Stimulated activated CD4-positive, alpha-beta T cell treated with anti-CD3 and anti-CD28 coated beads, Interleukin-1b, Interleukin-23, amount 100 ng/mL, for 24 hours (primary cell): ENCODE data around the gene CRISP2.

Experiments
- DNase-seq, 4 experiments: peaks; one replicate each; pipeline ENCODE4 v3.0.0-alpha.2; 2020; ENCODE audit warnings: low read depth in 4 of 4, low spot score in 1 of 4

The CRISP2 gene

DNA sequence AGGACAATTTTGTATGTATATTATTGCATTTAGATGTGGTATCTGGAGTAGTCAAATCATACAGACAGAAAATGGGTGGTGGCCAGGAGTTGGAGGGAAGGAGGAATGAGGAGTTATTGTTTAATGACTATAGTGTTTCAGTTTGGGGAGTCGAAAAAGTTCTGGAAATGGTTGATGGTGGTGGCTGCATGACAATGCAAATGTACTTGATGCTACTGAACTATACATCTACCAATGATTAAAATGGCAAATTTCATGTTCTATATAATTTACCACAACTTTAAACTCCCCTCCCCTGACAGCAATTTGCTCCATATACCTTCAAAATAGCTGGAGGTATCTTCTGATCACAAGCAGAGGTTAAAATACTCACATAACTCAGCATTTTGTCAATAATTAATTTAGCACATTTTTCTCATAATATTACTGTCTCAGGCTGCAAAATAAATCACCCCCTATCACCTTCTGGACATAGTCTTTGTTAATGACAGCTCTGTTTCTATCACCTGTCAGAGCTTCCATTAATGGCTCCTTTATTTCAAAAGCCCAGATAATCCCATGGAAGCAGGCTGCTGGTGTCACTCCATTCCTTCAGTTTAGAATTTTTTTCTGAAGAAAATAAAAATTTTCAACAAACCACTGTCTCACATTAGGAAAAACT lies 51.0 kb downstream of the CRISP2 start:
- no peak for DNase-seq

GRCh38 chr6:49653942-49654341 lies 59.4 kb downstream of the CRISP2 start:
- DNase-seq, result no peak

GRCh38 chr6:49653438-49653837 lies 59.9 kb downstream of the CRISP2 start:
- DNase-seq, result no peak

GRCh38 chr6:49651239-49651638 lies 62.1 kb downstream of the CRISP2 start:
- no peak for DNase-seq

- DNase-seq, result no peak
Measured at GRCh38 chr6:49649988-49650387, 63.4 kb downstream of the CRISP2 start.

DNA sequence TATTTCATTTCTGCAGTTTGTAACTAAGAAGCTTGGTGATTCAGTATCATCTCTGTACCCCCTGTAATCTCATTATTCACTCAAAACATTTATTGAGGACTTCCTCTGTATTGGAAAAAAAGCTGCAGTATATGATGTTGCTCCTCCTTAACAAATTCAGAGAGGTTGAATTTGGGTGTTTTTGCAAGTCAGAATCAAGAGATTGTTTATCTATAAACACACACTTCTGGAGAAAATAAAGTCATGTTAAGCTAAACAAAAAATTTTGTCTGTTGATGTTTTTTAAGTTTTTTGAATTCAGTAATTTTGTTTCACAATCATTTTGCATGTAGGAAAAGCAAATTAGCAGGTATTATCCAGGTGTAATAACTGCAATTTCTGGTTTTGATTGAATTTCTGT lies 65.3 kb downstream of the CRISP2 start:
- DNase-seq, result no peak

DNA sequence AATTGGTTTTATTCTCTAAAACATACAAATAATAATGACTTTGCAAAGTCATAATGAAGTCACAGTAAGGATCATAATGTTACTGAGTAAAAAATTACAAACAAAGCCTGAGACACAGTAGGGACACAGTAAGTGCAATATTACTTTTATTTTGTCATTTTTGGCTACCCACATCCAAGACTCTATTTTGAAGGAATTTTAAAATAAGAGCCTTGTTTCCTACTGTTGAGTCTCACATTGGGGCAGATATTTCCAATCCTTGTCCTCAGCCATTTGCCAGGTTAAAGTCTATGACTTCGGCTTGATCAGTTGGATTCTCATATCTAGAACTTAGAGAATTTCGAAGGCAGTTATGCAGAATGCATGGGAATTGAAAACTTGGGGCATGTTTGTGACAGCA lies 65.9 kb downstream of the CRISP2 start:
- no peak for DNase-seq

- DNase-seq, result no peak
Measured at GRCh38 chr6:49646942-49647341, 66.4 kb downstream of the CRISP2 start.

DNA sequence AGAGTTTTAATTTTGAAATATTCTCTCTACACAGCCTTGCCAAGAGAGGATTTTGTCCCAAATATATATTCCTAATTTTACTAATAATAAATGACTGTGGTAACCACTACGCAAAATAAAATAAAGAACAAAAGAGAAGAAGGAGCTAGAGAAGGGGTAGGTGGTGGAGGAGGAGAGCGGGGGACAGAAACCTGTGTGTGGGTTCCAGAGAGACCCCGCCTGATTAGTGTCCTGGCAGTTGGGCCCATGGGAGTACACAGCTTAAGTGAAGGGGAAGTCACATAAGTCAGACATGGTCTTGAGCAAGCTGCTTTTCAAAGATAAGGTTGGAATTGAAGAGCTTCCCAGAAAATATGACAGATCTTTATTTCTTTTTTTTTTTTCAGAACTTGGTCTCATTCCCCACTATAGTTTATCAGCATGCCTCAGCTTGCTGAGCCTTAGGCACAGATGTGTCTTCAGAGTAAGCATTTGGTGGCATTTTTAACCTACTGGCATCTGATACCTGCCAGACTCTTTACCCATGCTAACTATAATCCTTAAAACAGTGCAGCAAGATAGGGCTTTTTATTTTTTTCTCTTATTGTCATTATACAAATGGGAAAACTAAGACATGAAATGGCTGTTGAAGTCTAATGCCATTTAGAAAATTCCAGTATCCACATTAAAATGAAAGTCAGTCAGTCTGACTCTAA lies 67.1 kb downstream of the CRISP2 start:
- no peak for DNase-seq

DNA sequence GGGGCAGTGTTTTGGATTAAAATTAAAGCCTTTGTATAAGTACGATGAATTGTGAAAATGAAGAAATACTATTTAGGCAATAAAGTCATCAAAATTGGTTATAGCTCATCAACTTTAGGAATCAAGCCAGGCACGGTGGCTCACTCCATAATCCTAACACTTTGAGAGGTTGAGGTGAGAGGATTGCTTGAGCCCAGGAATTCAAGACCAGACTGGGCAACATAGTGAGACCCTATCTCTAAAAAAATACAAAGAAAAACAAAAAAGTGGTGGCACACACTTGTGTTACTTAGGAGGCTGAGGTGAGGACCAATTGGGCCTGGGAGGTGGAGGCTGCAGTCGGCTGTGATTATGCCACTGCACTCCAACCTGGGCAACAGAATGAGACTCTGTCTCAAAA lies 68.2 kb downstream of the CRISP2 start:
- DNase-seq, result no peak
